ENCODE measurements around the gene VWA2.
A peak's percentile ranks its signal among the peaks of the same experiment; 100 is the strongest.

VWA2 gene

DNA sequence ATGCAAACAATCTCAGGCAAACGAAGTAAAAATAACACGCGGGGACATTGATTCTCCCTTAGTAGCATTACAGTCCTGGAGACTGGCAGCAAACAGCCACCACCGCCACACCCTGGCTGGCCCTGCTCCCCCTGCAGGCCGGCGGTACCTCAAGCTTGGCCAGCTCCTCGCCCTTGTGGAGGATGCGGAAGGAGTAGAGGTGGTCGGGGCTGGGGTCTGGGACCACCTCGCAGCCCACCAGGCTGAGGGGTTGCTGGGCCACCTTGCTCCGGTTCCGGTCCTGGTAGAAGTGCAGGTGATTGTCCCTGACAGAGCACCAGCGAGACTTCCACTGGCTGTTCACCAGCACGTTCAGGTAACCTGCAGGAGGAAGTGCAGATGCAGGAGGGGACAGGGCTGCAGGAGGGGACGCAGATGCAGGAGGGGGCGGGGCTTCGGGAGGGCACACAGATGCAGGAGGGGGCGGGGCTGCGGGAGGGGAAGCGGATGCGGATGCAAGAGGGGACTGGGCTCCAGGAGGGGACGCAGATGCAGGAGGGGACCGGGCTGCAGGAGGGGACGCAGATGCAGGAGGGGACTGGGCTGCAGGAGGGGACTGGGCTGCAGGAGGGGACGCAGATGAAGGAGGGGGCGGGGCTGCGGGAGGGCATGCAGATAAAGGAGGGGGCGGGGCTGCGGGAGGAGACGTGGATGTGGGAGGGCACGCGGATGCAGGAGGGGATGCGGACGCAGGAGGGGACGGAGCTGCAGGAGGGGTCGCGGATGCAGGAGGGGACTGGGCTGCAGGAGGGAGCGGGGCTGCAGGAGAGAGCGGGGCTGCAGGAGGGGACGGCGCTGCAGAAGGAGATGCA lies 65.7 kb downstream of the VWA2 start (continued):
- TF ChIP-seq ZNF529 (tag by site-specific recombination; IDR thresholded peaks at IDR 0.05; ENCODE audit: insufficient replicate concordance), result no peak
- peak; percentile 18 for TF ChIP-seq ZNF335 (tag by site-specific recombination; conservative IDR thresholded peaks at IDR 0.05)
- no peak for TF ChIP-seq ZNF211 (tag by site-specific recombination; IDR thresholded peaks at IDR 0.05; ENCODE audit: low read depth)
- TF ChIP-seq ZNF416 (tag by site-specific recombination; IDR thresholded peaks at IDR 0.05), result no peak
- no peak for TF ChIP-seq ZNF776 (tag by site-specific recombination; IDR thresholded peaks at IDR 0.05; ENCODE audit: borderline replicate concordance)
- TF ChIP-seq, protein P1, sequence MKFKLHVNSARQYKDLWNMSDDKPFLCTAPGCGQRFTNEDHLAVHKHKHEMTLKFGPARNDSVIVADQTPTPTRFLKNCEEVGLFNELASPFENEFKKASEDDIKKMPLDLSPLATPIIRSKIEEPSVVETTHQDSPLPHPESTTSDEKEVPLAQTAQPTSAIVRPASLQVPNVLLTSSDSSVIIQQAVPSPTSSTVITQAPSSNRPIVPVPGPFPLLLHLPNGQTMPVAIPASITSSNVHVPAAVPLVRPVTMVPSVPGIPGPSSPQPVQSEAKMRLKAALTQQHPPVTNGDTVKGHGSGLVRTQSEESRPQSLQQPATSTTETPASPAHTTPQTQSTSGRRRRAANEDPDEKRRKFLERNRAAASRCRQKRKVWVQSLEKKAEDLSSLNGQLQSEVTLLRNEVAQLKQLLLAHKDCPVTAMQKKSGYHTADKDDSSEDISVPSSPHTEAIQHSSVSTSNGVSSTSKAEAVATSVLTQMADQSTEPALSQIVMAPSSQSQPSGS (tag by site-specific recombination; IDR thresholded peaks at IDR 0.05; ENCODE audit: low read depth), result no peak
- 0 out of 2 replicates have a peak, but pooled peaks have one; percentile 5 for TF ChIP-seq OSR2 (tag by site-specific recombination; IDR thresholded peaks at IDR 0.05)
- TF ChIP-seq, protein P2, sequence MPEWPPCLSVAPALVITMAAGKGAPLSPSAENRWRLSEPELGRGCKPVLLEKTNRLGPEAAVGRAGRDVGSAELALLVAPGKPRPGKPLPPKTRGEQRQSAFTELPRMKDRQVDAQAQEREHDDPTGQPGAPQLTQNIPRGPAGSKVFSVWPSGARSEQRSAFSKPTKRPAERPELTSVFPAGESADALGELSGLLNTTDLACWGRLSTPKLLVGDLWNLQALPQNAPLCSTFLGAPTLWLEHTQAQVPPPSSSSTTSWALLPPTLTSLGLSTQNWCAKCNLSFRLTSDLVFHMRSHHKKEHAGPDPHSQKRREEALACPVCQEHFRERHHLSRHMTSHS (tag by site-specific recombination; IDR thresholded peaks at IDR 0.05), result no peak
- TF ChIP-seq ZNF785 (tag by site-specific recombination; IDR thresholded peaks at IDR 0.05), result no peak
- no peak for TF ChIP-seq ZNF660 (tag by site-specific recombination; IDR thresholded peaks at IDR 0.05)
- TF ChIP-seq, protein P3, sequence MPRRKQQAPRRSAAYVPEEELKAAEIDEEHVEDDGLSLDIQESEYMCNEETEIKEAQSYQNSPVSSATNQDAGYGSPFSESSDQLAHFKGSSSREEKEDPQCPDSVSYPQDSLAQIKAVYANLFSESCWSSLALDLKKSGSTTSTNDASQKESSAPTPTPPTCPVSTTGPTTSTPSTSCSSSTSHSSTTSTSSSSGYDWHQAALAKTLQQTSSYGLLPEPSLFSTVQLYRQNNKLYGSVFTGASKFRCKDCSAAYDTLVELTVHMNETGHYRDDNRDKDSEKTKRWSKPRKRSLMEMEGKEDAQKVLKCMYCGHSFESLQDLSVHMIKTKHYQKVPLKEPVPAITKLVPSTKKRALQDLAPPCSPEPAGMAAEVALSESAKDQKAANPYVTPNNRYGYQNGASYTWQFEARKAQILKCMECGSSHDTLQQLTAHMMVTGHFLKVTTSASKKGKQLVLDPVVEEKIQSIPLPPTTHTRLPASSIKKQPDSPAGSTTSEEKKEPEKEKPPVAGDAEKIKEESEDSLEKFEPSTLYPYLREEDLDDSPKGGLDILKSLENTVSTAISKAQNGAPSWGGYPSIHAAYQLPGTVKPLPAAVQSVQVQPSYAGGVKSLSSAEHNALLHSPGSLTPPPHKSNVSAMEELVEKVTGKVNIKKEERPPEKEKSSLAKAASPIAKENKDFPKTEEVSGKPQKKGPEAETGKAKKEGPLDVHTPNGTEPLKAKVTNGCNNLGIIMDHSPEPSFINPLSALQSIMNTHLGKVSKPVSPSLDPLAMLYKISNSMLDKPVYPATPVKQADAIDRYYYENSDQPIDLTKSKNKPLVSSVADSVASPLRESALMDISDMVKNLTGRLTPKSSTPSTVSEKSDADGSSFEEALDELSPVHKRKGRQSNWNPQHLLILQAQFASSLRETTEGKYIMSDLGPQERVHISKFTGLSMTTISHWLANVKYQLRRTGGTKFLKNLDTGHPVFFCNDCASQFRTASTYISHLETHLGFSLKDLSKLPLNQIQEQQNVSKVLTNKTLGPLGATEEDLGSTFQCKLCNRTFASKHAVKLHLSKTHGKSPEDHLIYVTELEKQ (tag by site-specific recombination; IDR thresholded peaks at IDR 0.05; ENCODE audit: borderline replicate concordance), result no peak
- no peak for TF ChIP-seq ZNF837 (tag by site-specific recombination; IDR thresholded peaks at IDR 0.05)
- TF ChIP-seq ZNF24 (tag by site-specific recombination; IDR thresholded peaks at IDR 0.05), result no peak
- TF ChIP-seq ZNF658 (tag by site-specific recombination; IDR thresholded peaks at IDR 0.05), result no peak
- TF ChIP-seq, protein P4, sequence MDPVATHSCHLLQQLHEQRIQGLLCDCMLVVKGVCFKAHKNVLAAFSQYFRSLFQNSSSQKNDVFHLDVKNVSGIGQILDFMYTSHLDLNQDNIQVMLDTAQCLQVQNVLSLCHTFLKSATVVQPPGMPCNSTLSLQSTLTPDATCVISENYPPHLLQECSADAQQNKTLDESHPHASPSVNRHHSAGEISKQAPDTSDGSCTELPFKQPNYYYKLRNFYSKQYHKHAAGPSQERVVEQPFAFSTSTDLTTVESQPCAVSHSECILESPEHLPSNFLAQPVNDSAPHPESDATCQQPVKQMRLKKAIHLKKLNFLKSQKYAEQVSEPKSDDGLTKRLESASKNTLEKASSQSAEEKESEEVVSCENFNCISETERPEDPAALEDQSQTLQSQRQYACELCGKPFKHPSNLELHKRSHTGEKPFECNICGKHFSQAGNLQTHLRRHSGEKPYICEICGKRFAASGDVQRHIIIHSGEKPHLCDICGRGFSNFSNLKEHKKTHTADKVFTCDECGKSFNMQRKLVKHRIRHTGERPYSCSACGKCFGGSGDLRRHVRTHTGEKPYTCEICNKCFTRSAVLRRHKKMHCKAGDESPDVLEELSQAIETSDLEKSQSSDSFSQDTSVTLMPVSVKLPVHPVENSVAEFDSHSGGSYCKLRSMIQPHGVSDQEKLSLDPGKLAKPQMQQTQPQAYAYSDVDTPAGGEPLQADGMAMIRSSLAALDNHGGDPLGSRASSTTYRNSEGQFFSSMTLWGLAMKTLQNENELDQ (tag by site-specific recombination; IDR thresholded peaks at IDR 0.05; ENCODE audit: low read depth), result no peak
- no peak for TF ChIP-seq YY1 (tag by site-specific recombination; IDR thresholded peaks at IDR 0.05)
- TF ChIP-seq KLF9 (tag by site-specific recombination; IDR thresholded peaks at IDR 0.05; ENCODE audit: low read depth), result peak; percentile 54
- no peak for TF ChIP-seq ZNF133 (tag by site-specific recombination; IDR thresholded peaks at IDR 0.05)
- TF ChIP-seq, protein P5, sequence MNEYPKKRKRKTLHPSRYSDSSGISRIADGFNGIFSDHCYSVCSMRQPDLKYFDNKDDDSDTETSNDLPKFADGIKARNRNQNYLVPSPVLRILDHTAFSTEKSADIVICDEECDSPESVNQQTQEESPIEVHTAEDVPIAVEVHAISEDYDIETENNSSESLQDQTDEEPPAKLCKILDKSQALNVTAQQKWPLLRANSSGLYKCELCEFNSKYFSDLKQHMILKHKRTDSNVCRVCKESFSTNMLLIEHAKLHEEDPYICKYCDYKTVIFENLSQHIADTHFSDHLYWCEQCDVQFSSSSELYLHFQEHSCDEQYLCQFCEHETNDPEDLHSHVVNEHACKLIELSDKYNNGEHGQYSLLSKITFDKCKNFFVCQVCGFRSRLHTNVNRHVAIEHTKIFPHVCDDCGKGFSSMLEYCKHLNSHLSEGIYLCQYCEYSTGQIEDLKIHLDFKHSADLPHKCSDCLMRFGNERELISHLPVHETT (tag by site-specific recombination; IDR thresholded peaks at IDR 0.05), result no peak
- TF ChIP-seq, protein P6, sequence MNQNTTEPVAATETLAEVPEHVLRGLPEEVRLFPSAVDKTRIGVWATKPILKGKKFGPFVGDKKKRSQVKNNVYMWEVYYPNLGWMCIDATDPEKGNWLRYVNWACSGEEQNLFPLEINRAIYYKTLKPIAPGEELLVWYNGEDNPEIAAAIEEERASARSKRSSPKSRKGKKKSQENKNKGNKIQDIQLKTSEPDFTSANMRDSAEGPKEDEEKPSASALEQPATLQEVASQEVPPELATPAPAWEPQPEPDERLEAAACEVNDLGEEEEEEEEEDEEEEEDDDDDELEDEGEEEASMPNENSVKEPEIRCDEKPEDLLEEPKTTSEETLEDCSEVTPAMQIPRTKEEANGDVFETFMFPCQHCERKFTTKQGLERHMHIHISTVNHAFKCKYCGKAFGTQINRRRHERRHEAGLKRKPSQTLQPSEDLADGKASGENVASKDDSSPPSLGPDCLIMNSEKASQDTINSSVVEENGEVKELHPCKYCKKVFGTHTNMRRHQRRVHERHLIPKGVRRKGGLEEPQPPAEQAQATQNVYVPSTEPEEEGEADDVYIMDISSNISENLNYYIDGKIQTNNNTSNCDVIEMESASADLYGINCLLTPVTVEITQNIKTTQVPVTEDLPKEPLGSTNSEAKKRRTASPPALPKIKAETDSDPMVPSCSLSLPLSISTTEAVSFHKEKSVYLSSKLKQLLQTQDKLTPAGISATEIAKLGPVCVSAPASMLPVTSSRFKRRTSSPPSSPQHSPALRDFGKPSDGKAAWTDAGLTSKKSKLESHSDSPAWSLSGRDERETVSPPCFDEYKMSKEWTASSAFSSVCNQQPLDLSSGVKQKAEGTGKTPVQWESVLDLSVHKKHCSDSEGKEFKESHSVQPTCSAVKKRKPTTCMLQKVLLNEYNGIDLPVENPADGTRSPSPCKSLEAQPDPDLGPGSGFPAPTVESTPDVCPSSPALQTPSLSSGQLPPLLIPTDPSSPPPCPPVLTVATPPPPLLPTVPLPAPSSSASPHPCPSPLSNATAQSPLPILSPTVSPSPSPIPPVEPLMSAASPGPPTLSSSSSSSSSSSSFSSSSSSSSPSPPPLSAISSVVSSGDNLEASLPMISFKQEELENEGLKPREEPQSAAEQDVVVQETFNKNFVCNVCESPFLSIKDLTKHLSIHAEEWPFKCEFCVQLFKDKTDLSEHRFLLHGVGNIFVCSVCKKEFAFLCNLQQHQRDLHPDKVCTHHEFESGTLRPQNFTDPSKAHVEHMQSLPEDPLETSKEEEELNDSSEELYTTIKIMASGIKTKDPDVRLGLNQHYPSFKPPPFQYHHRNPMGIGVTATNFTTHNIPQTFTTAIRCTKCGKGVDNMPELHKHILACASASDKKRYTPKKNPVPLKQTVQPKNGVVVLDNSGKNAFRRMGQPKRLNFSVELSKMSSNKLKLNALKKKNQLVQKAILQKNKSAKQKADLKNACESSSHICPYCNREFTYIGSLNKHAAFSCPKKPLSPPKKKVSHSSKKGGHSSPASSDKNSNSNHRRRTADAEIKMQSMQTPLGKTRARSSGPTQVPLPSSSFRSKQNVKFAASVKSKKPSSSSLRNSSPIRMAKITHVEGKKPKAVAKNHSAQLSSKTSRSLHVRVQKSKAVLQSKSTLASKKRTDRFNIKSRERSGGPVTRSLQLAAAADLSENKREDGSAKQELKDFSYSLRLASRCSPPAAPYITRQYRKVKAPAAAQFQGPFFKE (tag by site-specific recombination; IDR thresholded peaks at IDR 0.05; ENCODE audit: borderline replicate concordance), result no peak
- TF ChIP-seq ZNF623 (tag by site-specific recombination; IDR thresholded peaks at IDR 0.05), result no peak
- TF ChIP-seq ZSCAN23 (tag by site-specific recombination; IDR thresholded peaks at IDR 0.05), result no peak
- TF ChIP-seq ZBTB17 (tag by site-specific recombination; IDR thresholded peaks at IDR 0.05), result peak; percentile 75; the same call in 1 of the 2 replicates
